Fibroblast of lung (primary cell): ENCODE results near the gene SH3TC2. TPM values are rescaled to one million over a fixed set of nuclear protein-coding genes. Genes with fewer than 3 reads are reported as not detected.

Experiments
- DNase-seq, 2 donors: peaks; one replicate each; pipeline versions ENCODE4 v3.0.0 to v3.0.0-alpha.2; 2010; ENCODE audit warnings: low read depth in 2 of 2
- H2AFZ ChIP-seq: 2 replicates; pipeline ENCODE4 v1.5.1; 2012; ENCODE audit warnings: low read length, control low read depth, inconsistent platforms
- H3K27ac ChIP-seq: 2 replicates; pipeline ENCODE4 v1.5.1; 2011; ENCODE audit warnings: low read length, control low read depth; ENCODE audit not compliant: insufficient read depth
- H3K27me3 ChIP-seq: 2 replicates; pipeline ENCODE4 v1.5.1; 2011; ENCODE audit warnings: mild to moderate bottlenecking, low read length; ENCODE audit not compliant: control insufficient read depth, insufficient read depth
- H3K36me3 ChIP-seq: 2 replicates; pipeline ENCODE4 v1.5.1; 2011; ENCODE audit warnings: low read length; ENCODE audit not compliant: control insufficient read depth, insufficient read depth
- H3K4me1 ChIP-seq: 2 replicates; pipeline ENCODE4 v1.5.1; 2011; ENCODE audit warnings: low read length; ENCODE audit not compliant: control insufficient read depth, insufficient read depth; ENCODE audit errors: extremely low read depth
- H3K4me2 ChIP-seq: 2 replicates; pipeline ENCODE4 v1.5.1; 2011; ENCODE audit warnings: low read length, control low read depth; ENCODE audit not compliant: insufficient read depth; ENCODE audit errors: extremely low read depth
- H3K4me3 ChIP-seq, 4 experiments: fragments of 200-600 bp in 1 of 4; sonication (generic) in 1 of 4; replicated peaks in 1 of 4; 2 replicates each; pipeline ENCODE4 v1.5.1; 2011 to 2016; ENCODE audit warnings: low read length in 4 of 4, low read depth in 3 of 4, mild to moderate bottlenecking in 3 of 4, control low read depth in 2 of 4, inconsistent platforms in 1 of 4, mixed read lengths in 1 of 4; ENCODE audit not compliant: insufficient read depth in 1 of 4; ENCODE audit errors: control extremely low read depth in 1 of 4
- H3K79me2 ChIP-seq: 2 replicates; pipeline ENCODE4 v1.5.1; 2012; ENCODE audit warnings: mild to moderate bottlenecking, low read length, inconsistent platforms; ENCODE audit not compliant: control insufficient read depth, insufficient read depth
- H3K9ac ChIP-seq: 2 replicates; pipeline ENCODE4 v1.5.1; 2011; ENCODE audit warnings: mild to moderate bottlenecking, low read length, control low read depth; ENCODE audit not compliant: insufficient read depth
- H3K9me3 ChIP-seq: 2 replicates; pipeline ENCODE4 v1.5.1; 2012; ENCODE audit warnings: low read depth, low read length; ENCODE audit not compliant: control insufficient read depth, insufficient read depth
- H4K20me1 ChIP-seq: 2 replicates; pipeline ENCODE4 v1.5.1; 2011; ENCODE audit warnings: low read length; ENCODE audit not compliant: control insufficient read depth, insufficient read depth; ENCODE audit errors: extremely low read depth
- CTCF ChIP-seq, 2 donors: IDR thresholded peaks in 1 of 2; conservative IDR thresholded peaks in 1 of 2; 1 replicate in 1 of 2; 2 replicates in 1 of 2; pipeline ENCODE4 v1.5.1; 2011 to 2012; ENCODE audit warnings: low read length in 2 of 2, control low read depth in 1 of 2, inconsistent platforms in 1 of 2, low read depth in 1 of 2, mild to moderate bottlenecking in 1 of 2
- EZH2 ChIP-seq: IDR thresholded peaks from 2 replicates; pipeline ENCODE4 v1.5.1; 2012; ENCODE audit warnings: low read length, control low read depth, mild to moderate bottlenecking; ENCODE audit errors: missing control alignments
- polyA plus RNA-seq, 2 donors: library from polyadenylated mRNA; depleted of rRNA in 1 of 2; stranded (reverse) in 1 of 2; unstranded in 1 of 2; fragments of >200 nt; gene quantifications; 2 replicates each; pipeline ENCODE4 v1.2.1, GENCODE V29; 2011 to 2012; ENCODE audit warnings: missing spikeins in 1 of 2
- total RNA-seq: library from RNA; depleted of rRNA; stranded (reverse); fragments of >200 nt; gene quantifications from 2 replicates; pipeline ENCODE4 v1.2.1, GENCODE V29; 2014

Gene SH3TC2
- total and polyA plus RNA-seq, 2 donors (not counting 1 experiment from before 2014, with no cell fraction given), result 0.83 to 3.2 TPM

- Histone ChIP-seq H3K36me3 (no peaks in the 10 kb centered on the region), H3K4me2 (no peak overlapping the region), H3K4me1 (peaks cover 2% of the 10 kb centered on the region), H3K9me3 (no peaks in the 10 kb centered on the region), H3K9ac (no peak overlapping the region), H3K79me2 (no peaks in the 10 kb centered on the region), H4K20me1 (no peaks in the 10 kb centered on the region), H3K27me3 (no peaks in the 10 kb centered on the region), H2AFZ (no peak overlapping the region), H3K4me3 (no peak overlapping the region), H3K27ac (no peak overlapping the region)
- no peak for DNase-seq
- TF ChIP-seq CTCF (conservative IDR thresholded peaks at IDR 0.05 in 1 of 2, IDR thresholded peaks at IDR 0.05 in 1 of 2; ENCODE audit: low read depth in 1 of 2, low read length in 2 of 2), result no peak
- no peak for TF ChIP-seq EZH2
Observed at GRCh38 chr5:149072791-149073190, 9.9 kb upstream of the SH3TC2 start.

GRCh38 chr5:149072376-149072775 lies 9.5 kb upstream of the SH3TC2 start:
- peaks cover 2% of the 10 kb centered on the region for H3K4me1 ChIP-seq
- H3K27ac ChIP-seq, result no peak overlapping the region
- no peak overlapping the region for H3K4me3 ChIP-seq
- no peaks in the 10 kb centered on the region for H3K9me3 ChIP-seq
- no peak for DNase-seq
- no peaks in the 10 kb centered on the region for H3K79me2 ChIP-seq
- no peak overlapping the region for H3K9ac ChIP-seq
- TF ChIP-seq CTCF (conservative IDR thresholded peaks at IDR 0.05 in 1 of 2, IDR thresholded peaks at IDR 0.05 in 1 of 2; ENCODE audit: low read depth in 1 of 2, low read length in 2 of 2) (no peak), EZH2 (no peak)
- H4K20me1 ChIP-seq, result no peaks in the 10 kb centered on the region
- no peak overlapping the region for H3K4me2 ChIP-seq
- no peaks in the 10 kb centered on the region for H3K27me3 ChIP-seq
- no peaks in the 10 kb centered on the region for H3K36me3 ChIP-seq
- no peak overlapping the region for H2AFZ ChIP-seq

- Histone ChIP-seq H3K4me1 (peaks cover 2% of the 10 kb centered on the region), H3K4me2 (no peak overlapping the region), H3K4me3 (no peak overlapping the region), H3K9ac (no peak overlapping the region), H2AFZ (no peak overlapping the region), H4K20me1 (no peaks in the 10 kb centered on the region), H3K27ac (no peak overlapping the region), H3K9me3 (no peaks in the 10 kb centered on the region), H3K27me3 (no peaks in the 10 kb centered on the region), H3K36me3 (no peaks in the 10 kb centered on the region), H3K79me2 (no peaks in the 10 kb centered on the region)
- TF ChIP-seq EZH2, result no peak
- TF ChIP-seq CTCF (conservative IDR thresholded peaks at IDR 0.05 in 1 of 2, IDR thresholded peaks at IDR 0.05 in 1 of 2; ENCODE audit: low read depth in 1 of 2, low read length in 2 of 2), result no peak
- no peak for DNase-seq
Observed at GRCh38 chr5:149071756-149072155, 8.9 kb upstream of the SH3TC2 start.
